GM19328 (cell line): ENCODE measurements around the gene HAUS7.

Experiments used
- ATAC-seq: cut with Tn5 transposase; IDR thresholded peaks from one replicate; pipeline ENCODE4 v1.9.1; 2021; ENCODE audit warnings: mild to moderate bottlenecking, moderate library complexity; ENCODE audit not compliant: unreplicated experiment

The HAUS7 gene

GRCh38 chrX:153477901-153478300 is 7.5 kb upstream of the HAUS7 start:
- no peak for ATAC-seq

GRCh38 chrX:153477364-153477857 is 7.0 kb upstream of the HAUS7 start:
- ATAC-seq = no peak

- ATAC-seq = no peak
Measured at GRCh38 chrX:153476666-153477363, 6.4 kb upstream of the HAUS7 start.

GRCh38 chrX:153475751-153476281 is 5.4 kb upstream of the HAUS7 start:
- no peak for ATAC-seq

GRCh38 chrX:153475271-153475670 is 4.9 kb upstream of the HAUS7 start:
- no peak for ATAC-seq

GRCh38 chrX:153474718-153475117 is 4.3 kb upstream of the HAUS7 start:
- ATAC-seq = no peak

GRCh38 chrX:153474266-153474665 is 3.9 kb upstream of the HAUS7 start:
- no peak for ATAC-seq

GRCh38 chrX:153473126-153473525 is 2.8 kb upstream of the HAUS7 start:
- no peak for ATAC-seq

GRCh38 chrX:153471663-153472280 is 1.4 kb upstream of the HAUS7 start:
- ATAC-seq = no peak

GRCh38 chrX:153469811-153470410 is 465 bp downstream of the HAUS7 start:
- peak; percentile 29 for ATAC-seq

GRCh38 chrX:153468008-153468580 is 2.3 kb downstream of the HAUS7 start:
- no peak for ATAC-seq

- ATAC-seq = no peak
Measured at GRCh38 chrX:153465691-153466380, 4.5 kb downstream of the HAUS7 start.

- ATAC-seq = no peak
Measured at GRCh38 chrX:153464116-153464515, 6.3 kb downstream of the HAUS7 start.

GRCh38 chrX:153463556-153463955 is 6.8 kb downstream of the HAUS7 start:
- no peak for ATAC-seq

GRCh38 chrX:153463031-153463430 is 7.3 kb downstream of the HAUS7 start:
- ATAC-seq = no peak

- ATAC-seq = no peak
Measured at GRCh38 chrX:153462291-153462690, 8.1 kb downstream of the HAUS7 start.

GRCh38 chrX:153460826-153461225 is 9.6 kb downstream of the HAUS7 start:
- ATAC-seq = no peak

- ATAC-seq = no peak
Measured at GRCh38 chrX:153459986-153460385, 10.4 kb downstream of the HAUS7 start.

GRCh38 chrX:153458476-153458875 is 11.9 kb downstream of the HAUS7 start:
- ATAC-seq = no peak

GRCh38 chrX:153457827-153458466 is 12.4 kb downstream of the HAUS7 start:
- no peak for ATAC-seq
